ENCODE data around the gene MISP. TPM values are rescaled to one million over a fixed set of nuclear protein-coding genes. Genes with fewer than 3 reads are reported as not detected.
A peak's percentile ranks its signal among the peaks of the same experiment; 100 is the strongest.

MISP gene
- total and polyA plus RNA-seq, 2 of the 13 experiments (the other 11 are each of a cell fraction or from before 2014, with no cell fraction given), result 0.67 to 1.3 TPM

GRCh38 chr19:739998-740715 is 10.8 kb upstream of the MISP start (continued):
- peak; percentile 91 for TF ChIP-seq ZNF407 (CRISPR knock-in tag; IDR thresholded peaks at IDR 0.05; ENCODE audit: not compliant biosample characterization)
- TF ChIP-seq KAT2B (IDR thresholded peaks at IDR 0.05; ENCODE audit: borderline replicate concordance, low read depth, low read length), result no peak
- TF ChIP-seq STAT6 (CRISPR knock-in tag; IDR thresholded peaks at IDR 0.05; ENCODE audit: borderline replicate concordance), result no peak; the same call in 1 of the 2 replicates
- peak; percentile 79; the same call in 1 of the 2 replicates for TF ChIP-seq ERF (CRISPR knock-in tag; IDR thresholded peaks at IDR 0.05)
- no peak for TF ChIP-seq BRD4 (CRISPR knock-in tag; IDR thresholded peaks at IDR 0.05)
- TF ChIP-seq, protein P1, sequence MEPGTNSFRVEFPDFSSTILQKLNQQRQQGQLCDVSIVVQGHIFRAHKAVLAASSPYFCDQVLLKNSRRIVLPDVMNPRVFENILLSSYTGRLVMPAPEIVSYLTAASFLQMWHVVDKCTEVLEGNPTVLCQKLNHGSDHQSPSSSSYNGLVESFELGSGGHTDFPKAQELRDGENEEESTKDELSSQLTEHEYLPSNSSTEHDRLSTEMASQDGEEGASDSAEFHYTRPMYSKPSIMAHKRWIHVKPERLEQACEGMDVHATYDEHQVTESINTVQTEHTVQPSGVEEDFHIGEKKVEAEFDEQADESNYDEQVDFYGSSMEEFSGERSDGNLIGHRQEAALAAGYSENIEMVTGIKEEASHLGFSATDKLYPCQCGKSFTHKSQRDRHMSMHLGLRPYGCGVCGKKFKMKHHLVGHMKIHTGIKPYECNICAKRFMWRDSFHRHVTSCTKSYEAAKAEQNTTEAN (CRISPR knock-in tag; conservative IDR thresholded peaks at IDR 0.05), result no peak; the same call in 1 of the 2 replicates
- peak; percentile 72; the same call in 1 of the 2 replicates for TF ChIP-seq ZNF275 (CRISPR knock-in tag; IDR thresholded peaks at IDR 0.05; ENCODE audit: borderline replicate concordance)
- TF ChIP-seq HMG20B (CRISPR knock-in tag; conservative IDR thresholded peaks at IDR 0.05), result no peak
- TF ChIP-seq GABPA (IDR thresholded peaks at IDR 0.05; ENCODE audit: low read depth, low read length), result no peak
- TF ChIP-seq GABPA (CRISPR knock-in tag; IDR thresholded peaks at IDR 0.05; ENCODE audit: low read depth), result no peak
- TF ChIP-seq ZNF451 (CRISPR knock-in tag; IDR thresholded peaks at IDR 0.05), result 0 out of 2 replicates have a peak, but pooled peaks have one; percentile 54
- TF ChIP-seq MAFF (IDR thresholded peaks at IDR 0.05; ENCODE audit: low read depth, low read length), result no peak
- peak; percentile 93; the same call in 1 of the 2 replicates for TF ChIP-seq ZNF558 (CRISPR knock-in tag; IDR thresholded peaks at IDR 0.05; ENCODE audit: borderline replicate concordance)
- TF ChIP-seq ZFP1 (CRISPR knock-in tag; IDR thresholded peaks at IDR 0.05), result no peak
- TF ChIP-seq PCBP1 (IDR thresholded peaks at IDR 0.05; ENCODE audit: borderline replicate concordance, low read depth, low read length), result 0 out of 2 replicates have a peak, but pooled peaks have one; percentile 10
- TF ChIP-seq NFE2 (CRISPR knock-in tag; IDR thresholded peaks at IDR 0.05), result no peak

Data from HepG2 (cell line).